Adrenal gland (tissue), 5 donors: Measurements from ENCODE around the gene TTF1.

ENCODE experiments used
- CTCF ChIP-seq, 6 experiments: fragments of 450-650 bp in 4 of 6; fragments of 200-600 bp in 2 of 6; sonication (generic) in 1 of 6; IDR thresholded peaks; 1 replicate in 5 of 6; 2 replicates in 1 of 6; pipeline versions ENCODE4 v1.5.1 to v1.8.0; 2016 to 2021; ENCODE audit warnings: antibody characterized with exemption in 6 of 6, mild to moderate bottlenecking in 2 of 6, moderate library complexity in 1 of 6
- POLR2A ChIP-seq, 2 donors: fragments of 450-650 bp; IDR thresholded peaks; one replicate each; pipeline ENCODE4 v1.6.1; 2017; ENCODE audit warnings: antibody characterized with exemption in 2 of 2, mild to moderate bottlenecking in 2 of 2, moderate library complexity in 1 of 2
- donor health status: DM: no; HTN: no; CAD: no.

GRCh38 chr9:132423503-132423902 lies 16.9 kb upstream of the TTF1 start:
- TF ChIP-seq POLR2A (IDR thresholded peaks at IDR 0.05) (no peak), CTCF (IDR thresholded peaks at IDR 0.05) (no peak)
